SK-N-SH treated with all-trans-retinoic acid at 6 μM for 48 hours (cell line): Measurements from ENCODE around the gene ASIC4.

Source experiments
- ATAC-seq: fragments of 200-7000 bp; cut with Tn5 transposase; 3 replicates; pipeline ENCODE4 v1.9.1; 2020; ENCODE audit warnings: mild to moderate bottlenecking, moderate library complexity
- ARNTL ChIP-seq: fragments of 450-650 bp; formaldehyde crosslinking; IDR thresholded peaks from 2 replicates; pipeline ENCODE4 v1.5.0; 2020; ENCODE audit warnings: low read depth, mild to moderate bottlenecking, moderate library complexity, borderline replicate concordance
- BACH2 ChIP-seq: fragments of 250-450 bp; sonication (Bioruptor Pico); IDR thresholded peaks from 2 replicates; pipeline ENCODE4 v1.9.0; 2021; ENCODE audit warnings: mild to moderate bottlenecking, borderline replicate concordance
- CSDC2 ChIP-seq: fragments of 250-450 bp; sonication (Bioruptor Pico); IDR thresholded peaks from 2 replicates; pipeline ENCODE4 v1.5.0; 2020; ENCODE audit warnings: mild to moderate bottlenecking, moderate library complexity
- ESRRG ChIP-seq: fragments of 250-450 bp; sonication (Bioruptor Pico); IDR thresholded peaks from 2 replicates; pipeline ENCODE4 v1.6.1; 2021; ENCODE audit warnings: mild to moderate bottlenecking
- OSR1 ChIP-seq: fragments of 250-450 bp; sonication (Bioruptor Pico); IDR thresholded peaks from 2 replicates; pipeline ENCODE4 v1.8.0; 2022; ENCODE audit warnings: moderate library complexity, mild to moderate bottlenecking, inconsistent platforms
- PPARA ChIP-seq: fragments of 250-450 bp; sonication (Bioruptor Pico); IDR thresholded peaks from 2 replicates; pipeline ENCODE4 v1.5.0; 2020; ENCODE audit warnings: mild to moderate bottlenecking, borderline replicate concordance
- RARB ChIP-seq: fragments of 250-450 bp; sonication (Bioruptor Pico); IDR thresholded peaks from 2 replicates; pipeline ENCODE4 v1.8.0; 2021; ENCODE audit warnings: mild to moderate bottlenecking, moderate library complexity
- SNAI2 ChIP-seq: fragments of 250-450 bp; sonication (Bioruptor Pico); IDR thresholded peaks from 2 replicates; pipeline ENCODE4 v1.5.0; 2020; ENCODE audit warnings: mild to moderate bottlenecking, moderate library complexity
- TCF4 ChIP-seq: fragments of 250-450 bp; sonication (Bioruptor Pico); IDR thresholded peaks from 2 replicates; pipeline ENCODE4 v1.8.0; 2021; ENCODE audit warnings: mild to moderate bottlenecking, moderate library complexity, borderline replicate concordance
- TOX ChIP-seq: fragments of 250-450 bp; sonication (Bioruptor Pico); IDR thresholded peaks from 2 replicates; pipeline ENCODE4 v1.8.0; 2021; ENCODE audit warnings: mild to moderate bottlenecking, moderate library complexity, borderline replicate concordance
- ZC3H10 ChIP-seq: fragments of 250-450 bp; sonication (Bioruptor Pico); IDR thresholded peaks from 2 replicates; pipeline ENCODE4 v1.5.1; 2021; ENCODE audit warnings: mild to moderate bottlenecking, moderate library complexity
- ZFP3 ChIP-seq: fragments of 250-450 bp; sonication (Bioruptor Pico); IDR thresholded peaks from 2 replicates; pipeline ENCODE4 v1.5.0; 2020; ENCODE audit warnings: mild to moderate bottlenecking, moderate library complexity
- ZFP30 ChIP-seq: fragments of 450-650 bp; formaldehyde crosslinking; IDR thresholded peaks from 2 replicates; pipeline ENCODE4 v1.5.0; 2022; ENCODE audit warnings: mild to moderate bottlenecking, moderate library complexity
- ZNF70 ChIP-seq: fragments of 450-650 bp; formaldehyde crosslinking; IDR thresholded peaks from 2 replicates; pipeline ENCODE4 v1.5.0; 2020; ENCODE audit warnings: mild to moderate bottlenecking, moderate library complexity
- ZNF8 ChIP-seq: fragments of 450-650 bp; formaldehyde crosslinking; IDR thresholded peaks from 2 replicates; pipeline ENCODE4 v1.5.0; 2020; ENCODE audit warnings: mild to moderate bottlenecking, moderate library complexity
- TF ChIP-seq, protein P1 (sequence below): fragments of 250-450 bp; sonication (Bioruptor Pico); IDR thresholded peaks from 2 replicates; pipeline ENCODE4 v1.5.1; 2020; ENCODE audit warnings: low read depth, mild to moderate bottlenecking, moderate library complexity
- TF ChIP-seq, protein P2 (sequence below): fragments of 250-450 bp; sonication (Bioruptor Pico); IDR thresholded peaks from 2 replicates; pipeline ENCODE4 v1.8.0; 2020; ENCODE audit warnings: mild to moderate bottlenecking, moderate library complexity, borderline replicate concordance
- TF ChIP-seq, protein P3 (sequence below): fragments of 250-450 bp; sonication (Bioruptor Pico); IDR thresholded peaks from 2 replicates; pipeline ENCODE4 v1.5.1; 2021; ENCODE audit warnings: mild to moderate bottlenecking, moderate library complexity
- TF ChIP-seq, protein P4 (sequence below): fragments of 250-450 bp; sonication (Bioruptor Pico); IDR thresholded peaks from 2 replicates; pipeline ENCODE4 v1.5.0; 2020; ENCODE audit warnings: mild to moderate bottlenecking, moderate library complexity
- TF ChIP-seq, protein P5 (sequence below): fragments of 250-450 bp; sonication (Bioruptor Pico); IDR thresholded peaks from 2 replicates; pipeline ENCODE4 v1.8.0; 2021; ENCODE audit warnings: low read depth, mild to moderate bottlenecking, moderate library complexity, borderline replicate concordance

The ASIC4 gene

DNA sequence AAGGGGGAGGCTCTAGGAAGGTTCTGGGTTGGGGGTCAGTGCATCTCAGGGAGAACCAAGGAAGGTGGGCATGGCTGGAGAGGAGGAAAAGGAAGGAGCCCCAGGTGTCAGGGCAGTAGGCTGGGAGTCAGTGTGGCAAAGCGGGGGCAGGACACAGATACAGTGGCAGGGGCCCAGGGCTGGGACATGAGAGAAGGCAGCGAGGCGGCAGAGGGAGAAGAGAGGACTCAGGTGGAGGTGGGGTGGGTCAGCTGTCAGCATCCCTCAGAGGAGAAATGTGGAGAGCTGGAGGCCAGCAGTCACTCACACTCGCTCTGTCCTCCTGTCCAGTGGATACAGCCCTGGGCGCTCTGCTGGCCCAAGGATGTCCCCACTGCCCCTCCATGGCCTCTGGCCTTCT lies 21.2 kb upstream of the ASIC4 start:
- no peak for ATAC-seq
- TF ChIP-seq RARB (CRISPR knock-in tag) (no peak), ARNTL (CRISPR knock-in tag) (no peak), OSR1 (CRISPR knock-in tag) (no peak), TCF4 (CRISPR knock-in tag) (no peak), CSDC2 (CRISPR knock-in tag) (no peak), TOX (CRISPR knock-in tag) (no peak), PPARA (no peak), ZC3H10 (no peak)
- TF ChIP-seq, protein P1, sequence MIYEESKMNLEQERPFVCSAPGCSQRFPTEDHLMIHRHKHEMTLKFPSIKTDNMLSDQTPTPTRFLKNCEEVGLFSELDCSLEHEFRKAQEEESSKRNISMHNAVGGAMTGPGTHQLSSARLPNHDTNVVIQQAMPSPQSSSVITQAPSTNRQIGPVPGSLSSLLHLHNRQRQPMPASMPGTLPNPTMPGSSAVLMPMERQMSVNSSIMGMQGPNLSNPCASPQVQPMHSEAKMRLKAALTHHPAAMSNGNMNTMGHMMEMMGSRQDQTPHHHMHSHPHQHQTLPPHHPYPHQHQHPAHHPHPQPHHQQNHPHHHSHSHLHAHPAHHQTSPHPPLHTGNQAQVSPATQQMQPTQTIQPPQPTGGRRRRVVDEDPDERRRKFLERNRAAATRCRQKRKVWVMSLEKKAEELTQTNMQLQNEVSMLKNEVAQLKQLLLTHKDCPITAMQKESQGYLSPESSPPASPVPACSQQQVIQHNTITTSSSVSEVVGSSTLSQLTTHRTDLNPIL (CRISPR knock-in tag), result no peak
- TF ChIP-seq, protein P2, sequence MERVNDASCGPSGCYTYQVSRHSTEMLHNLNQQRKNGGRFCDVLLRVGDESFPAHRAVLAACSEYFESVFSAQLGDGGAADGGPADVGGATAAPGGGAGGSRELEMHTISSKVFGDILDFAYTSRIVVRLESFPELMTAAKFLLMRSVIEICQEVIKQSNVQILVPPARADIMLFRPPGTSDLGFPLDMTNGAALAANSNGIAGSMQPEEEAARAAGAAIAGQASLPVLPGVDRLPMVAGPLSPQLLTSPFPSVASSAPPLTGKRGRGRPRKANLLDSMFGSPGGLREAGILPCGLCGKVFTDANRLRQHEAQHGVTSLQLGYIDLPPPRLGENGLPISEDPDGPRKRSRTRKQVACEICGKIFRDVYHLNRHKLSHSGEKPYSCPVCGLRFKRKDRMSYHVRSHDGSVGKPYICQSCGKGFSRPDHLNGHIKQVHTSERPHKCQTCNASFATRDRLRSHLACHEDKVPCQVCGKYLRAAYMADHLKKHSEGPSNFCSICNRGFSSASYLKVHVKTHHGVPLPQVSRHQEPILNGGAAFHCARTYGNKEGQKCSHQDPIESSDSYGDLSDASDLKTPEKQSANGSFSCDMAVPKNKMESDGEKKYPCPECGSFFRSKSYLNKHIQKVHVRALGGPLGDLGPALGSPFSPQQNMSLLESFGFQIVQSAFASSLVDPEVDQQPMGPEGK (CRISPR knock-in tag), result no peak
- TF ChIP-seq, protein P3, sequence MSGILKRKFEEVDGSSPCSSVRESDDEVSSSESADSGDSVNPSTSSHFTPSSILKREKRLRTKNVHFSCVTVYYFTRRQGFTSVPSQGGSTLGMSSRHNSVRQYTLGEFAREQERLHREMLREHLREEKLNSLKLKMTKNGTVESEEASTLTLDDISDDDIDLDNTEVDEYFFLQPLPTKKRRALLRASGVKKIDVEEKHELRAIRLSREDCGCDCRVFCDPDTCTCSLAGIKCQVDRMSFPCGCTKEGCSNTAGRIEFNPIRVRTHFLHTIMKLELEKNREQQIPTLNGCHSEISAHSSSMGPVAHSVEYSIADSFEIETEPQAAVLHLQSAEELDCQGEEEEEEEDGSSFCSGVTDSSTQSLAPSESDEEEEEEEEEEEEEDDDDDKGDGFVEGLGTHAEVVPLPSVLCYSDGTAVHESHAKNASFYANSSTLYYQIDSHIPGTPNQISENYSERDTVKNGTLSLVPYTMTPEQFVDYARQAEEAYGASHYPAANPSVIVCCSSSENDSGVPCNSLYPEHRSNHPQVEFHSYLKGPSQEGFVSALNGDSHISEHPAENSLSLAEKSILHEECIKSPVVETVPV, result no peak

DNA sequence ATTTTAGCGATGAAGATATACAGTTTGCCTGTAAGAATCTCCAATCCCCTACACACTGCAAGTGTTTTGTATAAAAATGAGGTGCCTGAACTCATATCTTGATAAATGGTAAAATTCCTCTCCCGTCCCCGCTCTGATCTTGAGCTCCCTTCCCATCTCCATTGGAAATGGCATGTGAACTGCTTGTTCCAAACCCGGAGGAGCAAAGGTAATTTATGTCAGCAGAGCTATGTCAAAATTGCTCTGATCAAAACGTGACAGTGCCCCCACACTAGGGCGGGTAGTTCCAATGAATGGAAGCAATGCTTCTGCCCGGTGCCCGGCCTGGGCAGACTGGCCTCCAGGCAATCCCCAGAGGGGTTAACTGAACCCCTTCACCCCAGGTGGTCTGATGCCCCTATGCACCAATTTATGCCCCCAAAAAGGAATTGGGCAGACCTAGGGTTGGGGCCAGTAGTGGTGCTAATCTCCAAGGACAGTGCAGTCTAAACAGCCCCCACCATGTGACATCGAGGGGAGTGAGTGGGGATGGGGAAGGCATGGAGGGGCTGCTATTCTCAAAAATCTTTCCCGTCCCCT lies 19.2 kb upstream of the ASIC4 start:
- TF ChIP-seq OSR1 (CRISPR knock-in tag) (no peak), TOX (CRISPR knock-in tag) (no peak), PPARA (no peak), ZFP30 (CRISPR knock-in tag) (no peak), ZNF70 (CRISPR knock-in tag) (no peak), RARB (CRISPR knock-in tag) (no peak), BACH2 (CRISPR knock-in tag) (no peak), ESRRG (CRISPR knock-in tag) (no peak), ZFP3 (no peak), CSDC2 (CRISPR knock-in tag) (no peak), SNAI2 (CRISPR knock-in tag) (no peak), ZNF8 (CRISPR knock-in tag) (no peak)
- TF ChIP-seq, protein P2 (CRISPR knock-in tag), result no peak
- TF ChIP-seq, protein P4, sequence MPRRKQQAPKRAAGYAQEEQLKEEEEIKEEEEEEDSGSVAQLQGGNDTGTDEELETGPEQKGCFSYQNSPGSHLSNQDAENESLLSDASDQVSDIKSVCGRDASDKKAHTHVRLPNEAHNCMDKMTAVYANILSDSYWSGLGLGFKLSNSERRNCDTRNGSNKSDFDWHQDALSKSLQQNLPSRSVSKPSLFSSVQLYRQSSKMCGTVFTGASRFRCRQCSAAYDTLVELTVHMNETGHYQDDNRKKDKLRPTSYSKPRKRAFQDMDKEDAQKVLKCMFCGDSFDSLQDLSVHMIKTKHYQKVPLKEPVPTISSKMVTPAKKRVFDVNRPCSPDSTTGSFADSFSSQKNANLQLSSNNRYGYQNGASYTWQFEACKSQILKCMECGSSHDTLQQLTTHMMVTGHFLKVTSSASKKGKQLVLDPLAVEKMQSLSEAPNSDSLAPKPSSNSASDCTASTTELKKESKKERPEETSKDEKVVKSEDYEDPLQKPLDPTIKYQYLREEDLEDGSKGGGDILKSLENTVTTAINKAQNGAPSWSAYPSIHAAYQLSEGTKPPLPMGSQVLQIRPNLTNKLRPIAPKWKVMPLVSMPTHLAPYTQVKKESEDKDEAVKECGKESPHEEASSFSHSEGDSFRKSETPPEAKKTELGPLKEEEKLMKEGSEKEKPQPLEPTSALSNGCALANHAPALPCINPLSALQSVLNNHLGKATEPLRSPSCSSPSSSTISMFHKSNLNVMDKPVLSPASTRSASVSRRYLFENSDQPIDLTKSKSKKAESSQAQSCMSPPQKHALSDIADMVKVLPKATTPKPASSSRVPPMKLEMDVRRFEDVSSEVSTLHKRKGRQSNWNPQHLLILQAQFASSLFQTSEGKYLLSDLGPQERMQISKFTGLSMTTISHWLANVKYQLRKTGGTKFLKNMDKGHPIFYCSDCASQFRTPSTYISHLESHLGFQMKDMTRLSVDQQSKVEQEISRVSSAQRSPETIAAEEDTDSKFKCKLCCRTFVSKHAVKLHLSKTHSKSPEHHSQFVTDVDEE, result no peak
- TF ChIP-seq, protein P5, sequence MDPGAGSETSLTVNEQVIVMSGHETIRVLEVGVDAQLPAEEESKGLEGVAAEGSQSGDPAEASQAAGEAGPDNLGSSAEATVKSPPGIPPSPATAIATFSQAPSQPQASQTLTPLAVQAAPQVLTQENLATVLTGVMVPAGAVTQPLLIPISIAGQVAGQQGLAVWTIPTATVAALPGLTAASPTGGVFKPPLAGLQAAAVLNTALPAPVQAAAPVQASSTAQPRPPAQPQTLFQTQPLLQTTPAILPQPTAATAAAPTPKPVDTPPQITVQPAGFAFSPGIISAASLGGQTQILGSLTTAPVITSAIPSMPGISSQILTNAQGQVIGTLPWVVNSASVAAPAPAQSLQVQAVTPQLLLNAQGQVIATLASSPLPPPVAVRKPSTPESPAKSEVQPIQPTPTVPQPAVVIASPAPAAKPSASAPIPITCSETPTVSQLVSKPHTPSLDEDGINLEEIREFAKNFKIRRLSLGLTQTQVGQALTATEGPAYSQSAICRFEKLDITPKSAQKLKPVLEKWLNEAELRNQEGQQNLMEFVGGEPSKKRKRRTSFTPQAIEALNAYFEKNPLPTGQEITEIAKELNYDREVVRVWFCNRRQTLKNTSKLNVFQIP (CRISPR knock-in tag), result no peak
- TF ChIP-seq, protein P1 (CRISPR knock-in tag), result no peak
- no peak for ATAC-seq
